A549 (cell line): Measurements from ENCODE around the gene NCOA1. TPM values are rescaled to one million over a fixed set of nuclear protein-coding genes. Genes with fewer than 3 reads are reported as not detected.

Experiments
- ATAC-seq, 2 experiments: fragments of 200-7000 bp in 1 of 2; fragments of >200 bp in 1 of 2; cut with Nextera tagmentation in 1 of 2; cut with Tn5 transposase in 1 of 2; 3 replicates each; pipeline versions ENCODE4 v1.8.0 to v1.9.1; 2018 to 2020; ENCODE audit warnings: mild to moderate bottlenecking in 1 of 2, moderate library complexity in 1 of 2
- CTCF ChIA-PET: fragments of 300-600 bp; sonication (Branson Sonifier 250); formaldehyde crosslinking; extraction: SDS; loops from one replicate; lab custom pipeline; 2021; ENCODE audit warnings: antibody characterized with exemption, inconsistent platforms; lab: Yijun Ruan, JAX
- POLR2A ChIA-PET: fragments of 350-600 bp; formaldehyde crosslinking; extraction: SDS; loops from one replicate; lab custom pipeline; 2021; ENCODE audit warnings: antibody characterized with exemption, inconsistent platforms; lab: Yijun Ruan, JAX
- DNase-seq, 2 experiments: peaks; one replicate each; pipeline versions ENCODE4 v3.0.0 to v3.0.0-alpha.2; 2011 to 2016; ENCODE audit warnings: low read depth in 1 of 2, low spot score in 1 of 2
- FAIRE-seq: peaks from 2 replicates; lab custom pipeline; 2011; peaks lifted over from hg19 to GRCh38; lab: Jason Lieb, UNC
- H3K27ac ChIP-seq, 2 experiments: fragments of >200 bp; sonication (Bioruptor Twin); formaldehyde crosslinking; 3 replicates each; pipeline ENCODE4 v1.5.1; 2016 to 2017
- H3K4me1 ChIP-seq: fragments of >200 bp; sonication (Bioruptor Twin); formaldehyde crosslinking; 3 replicates; pipeline ENCODE4 v1.6.1; 2016
- H3K4me2 ChIP-seq: fragments of >200 bp; sonication (Bioruptor Twin); formaldehyde crosslinking; 3 replicates; pipeline ENCODE4 v1.6.1; 2016
- H3K4me3 ChIP-seq: fragments of >200 bp; sonication (Bioruptor Twin); formaldehyde crosslinking; 3 replicates; pipeline ENCODE4 v1.5.1; 2016
- H3K9me3 ChIP-seq: fragments of >200 bp; sonication (Bioruptor Twin); formaldehyde crosslinking; 3 replicates; pipeline ENCODE4 v1.6.1; 2016
- CBX2 ChIP-seq: fragments of 200-600 bp; sonication (generic); IDR thresholded peaks from 2 replicates; pipeline ENCODE4 v1.6.1; 2016; ENCODE audit warnings: low read depth, mild to moderate bottlenecking, borderline replicate concordance
- CEBPB ChIP-seq, 2 experiments: fragments of >200 bp in 1 of 2; sonication (Bioruptor Twin) in 1 of 2; formaldehyde crosslinking in 1 of 2; IDR thresholded peaks; 2 replicates each; pipeline ENCODE4 v1.6.1; 2012 to 2016
- CHD2 ChIP-seq: fragments of 150-350 bp; IDR thresholded peaks from 2 replicates; pipeline ENCODE4 v1.6.1; 2014; ENCODE audit warnings: low read length; ENCODE audit not compliant: partially characterized antibody
- CHD4 ChIP-seq: fragments of 200-600 bp; sonication (generic); IDR thresholded peaks from 2 replicates; pipeline ENCODE4 v1.6.1; 2016; ENCODE audit warnings: antibody characterized with exemption, mild to moderate bottlenecking, borderline replicate concordance
- EHF ChIP-seq: fragments of 250-450 bp; sonication (Bioruptor Pico); IDR thresholded peaks from 2 replicates; pipeline ENCODE4 v1.5.0; 2020; ENCODE audit warnings: mild to moderate bottlenecking
- EP300 ChIP-seq, 2 experiments: fragments of >200 bp; sonication (Bioruptor Twin); formaldehyde crosslinking; IDR thresholded peaks; 2 replicates in 1 of 2; 3 replicates in 1 of 2; pipeline ENCODE4 v1.6.1; 2016 to 2017
- ESRRA ChIP-seq: fragments of 150-350 bp; IDR thresholded peaks from 2 replicates; pipeline ENCODE4 v1.6.1; 2014; ENCODE audit warnings: mild to moderate bottlenecking, low read length, borderline replicate concordance
- GATA3 ChIP-seq: IDR thresholded peaks from 2 replicates; pipeline ENCODE4 v1.6.1; 2012; ENCODE audit warnings: borderline replicate concordance
- HOXA7 ChIP-seq: fragments of 250-450 bp; sonication (Bioruptor Pico); IDR thresholded peaks from 2 replicates; pipeline ENCODE4 v1.5.0; 2020; ENCODE audit warnings: mild to moderate bottlenecking, moderate library complexity
- HOXB13 ChIP-seq: fragments of 250-450 bp; sonication (Bioruptor Pico); IDR thresholded peaks from 2 replicates; pipeline ENCODE4 v1.5.0; 2020; ENCODE audit warnings: low read depth, mild to moderate bottlenecking, moderate library complexity
- HOXB5 ChIP-seq: fragments of 250-450 bp; sonication (Bioruptor Pico); IDR thresholded peaks from 2 replicates; pipeline ENCODE4 v1.5.0; 2020; ENCODE audit warnings: mild to moderate bottlenecking, moderate library complexity
- JUN ChIP-seq, 2 experiments: fragments of >200 bp; sonication (Bioruptor Twin); formaldehyde crosslinking; IDR thresholded peaks; 2 replicates in 1 of 2; 3 replicates in 1 of 2; pipeline ENCODE4 v1.6.1; 2016 to 2017
- JUNB ChIP-seq: fragments of >200 bp; sonication (Bioruptor Twin); formaldehyde crosslinking; IDR thresholded peaks from 2 replicates; pipeline ENCODE4 v1.6.1; 2016
- KDM5A ChIP-seq: fragments of 200-600 bp; sonication (generic); IDR thresholded peaks from 2 replicates; pipeline ENCODE4 v1.6.1; 2016; ENCODE audit warnings: antibody characterized with exemption, mild to moderate bottlenecking
- MYC ChIP-seq: IDR thresholded peaks from 2 replicates; pipeline ENCODE4 v1.6.1; 2012; ENCODE audit warnings: mild to moderate bottlenecking, inconsistent platforms, low read length, improper control_type of control experiment, borderline replicate concordance
- NFE2L2 ChIP-seq: fragments of 150-350 bp; conservative IDR thresholded peaks from 2 replicates; pipeline ENCODE4 v1.6.1; 2014; ENCODE audit warnings: low read length
- NPAS2 ChIP-seq: fragments of 250-450 bp; sonication (Bioruptor Pico); IDR thresholded peaks from 2 replicates; pipeline ENCODE4 v1.8.0; 2022; ENCODE audit warnings: mild to moderate bottlenecking, moderate library complexity, borderline replicate concordance
- PHF8 ChIP-seq: fragments of 200-600 bp; sonication (generic); IDR thresholded peaks from 2 replicates; pipeline ENCODE4 v1.6.1; 2016; ENCODE audit warnings: low read depth, mild to moderate bottlenecking, antibody characterized with exemption, moderate library complexity, borderline replicate concordance
- POLR2A ChIP-seq: IDR thresholded peaks from 2 replicates; pipeline ENCODE4 v1.6.1; 2012; ENCODE audit warnings: mild to moderate bottlenecking, low read length
- RARB ChIP-seq: fragments of 250-450 bp; sonication (Bioruptor Pico); IDR thresholded peaks from 2 replicates; pipeline ENCODE4 v1.8.0; 2021; ENCODE audit warnings: mild to moderate bottlenecking, moderate library complexity
- RCOR1 ChIP-seq: fragments of 150-350 bp; IDR thresholded peaks from 2 replicates; pipeline ENCODE4 v1.6.1; 2014; ENCODE audit warnings: antibody characterized with exemption, low read length, low read depth
- RNF2 ChIP-seq: fragments of 200-600 bp; sonication (generic); IDR thresholded peaks from 2 replicates; pipeline ENCODE4 v1.6.1; 2016; ENCODE audit warnings: low read depth, mild to moderate bottlenecking, antibody characterized with exemption, moderate library complexity, borderline replicate concordance
- TP53 ChIP-seq: fragments of 250-450 bp; sonication (Bioruptor Pico); IDR thresholded peaks from 2 replicates; pipeline ENCODE4 v1.5.0; 2021; ENCODE audit warnings: mild to moderate bottlenecking, moderate library complexity
- ZNF302 ChIP-seq: fragments of 250-450 bp; sonication (Bioruptor Pico); IDR thresholded peaks from 2 replicates; pipeline ENCODE4 v1.9.0; 2021; ENCODE audit warnings: inconsistent platforms, mild to moderate bottlenecking, moderate library complexity
- whole genome bisulfite sequencing: methylation state at CpG from one replicate; pipeline ENCODE4 v1.1.6; 2017; ENCODE audit errors: missing lambda C conversion rate; 5-methylcytosine and 5-hydroxymethylcytosine counted together
- polyA plus RNA-seq, 4 experiments: library from polyadenylated mRNA; depleted of rRNA in 3 of 4; stranded (reverse); fragments of >200 nt; fragmentation: RNase III in 1 of 4; extraction: RNeasy Plus Mini Kit Qiagen cat#74134 plus additional on column Dnase treatment in 1 of 4; gene quantifications; 2 replicates in 3 of 4; 3 replicates in 1 of 4; pipeline ENCODE4 v1.2.3, GENCODE V29; 2011 to 2017
- TF ChIP-seq, protein P1 (sequence below): IDR thresholded peaks from 2 replicates; pipeline ENCODE4 v1.6.1; 2012
- TF ChIP-seq, protein P2 (sequence below): fragments of 150-350 bp; IDR thresholded peaks from 2 replicates; pipeline ENCODE4 v1.6.1; 2014; ENCODE audit warnings: low read depth, mild to moderate bottlenecking, low read length
- TF ChIP-seq, protein P3 (sequence below): fragments of 450-650 bp; IDR thresholded peaks from 2 replicates; pipeline ENCODE4 v1.6.1; 2014; ENCODE audit warnings: antibody characterized with exemption
- TF ChIP-seq, protein P4 (sequence below): IDR thresholded peaks from 2 replicates; pipeline ENCODE4 v1.6.1; 2012
- TF ChIP-seq, protein P5 (sequence below): fragments of 250-450 bp; sonication (Bioruptor Pico); IDR thresholded peaks from 2 replicates; pipeline ENCODE4 v1.5.0; 2021; ENCODE audit warnings: mild to moderate bottlenecking, moderate library complexity, borderline replicate concordance
- TF ChIP-seq, protein P6 (sequence below): fragments of >200 bp; sonication (Bioruptor Twin); formaldehyde crosslinking; IDR thresholded peaks from 2 replicates; pipeline ENCODE4 v1.6.1; 2016

Gene NCOA1
- polyA plus RNA-seq, 2 of the 4 experiments (the other 2 are of a cell fraction), result 7.6 to 29.9 TPM

DNA sequence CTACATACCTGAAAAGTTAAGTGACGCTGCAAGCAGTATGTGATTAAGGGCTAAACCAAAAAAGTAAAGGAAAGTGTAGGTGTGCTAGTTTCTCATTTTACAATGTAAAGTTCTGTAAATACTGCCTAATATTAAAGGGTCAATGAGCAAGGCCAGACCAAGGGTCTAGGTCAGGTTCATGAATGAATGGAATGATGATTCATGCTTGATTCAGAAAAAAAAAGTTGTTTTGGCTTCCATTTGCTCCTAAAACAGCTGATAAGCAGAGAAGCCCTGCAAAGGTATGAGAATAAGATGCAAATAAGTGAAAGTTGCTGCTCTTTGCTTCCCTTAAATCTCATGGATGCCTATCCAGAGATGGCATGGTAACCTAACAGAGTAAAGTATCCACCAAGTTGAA lies 240.9 kb downstream of the NCOA1 start (continued):
- TF ChIP-seq HOXB13, result no peak
- TF ChIP-seq GATA3, result no peak
- TF ChIP-seq ZNF302, result no peak
- TF ChIP-seq, protein P1, sequence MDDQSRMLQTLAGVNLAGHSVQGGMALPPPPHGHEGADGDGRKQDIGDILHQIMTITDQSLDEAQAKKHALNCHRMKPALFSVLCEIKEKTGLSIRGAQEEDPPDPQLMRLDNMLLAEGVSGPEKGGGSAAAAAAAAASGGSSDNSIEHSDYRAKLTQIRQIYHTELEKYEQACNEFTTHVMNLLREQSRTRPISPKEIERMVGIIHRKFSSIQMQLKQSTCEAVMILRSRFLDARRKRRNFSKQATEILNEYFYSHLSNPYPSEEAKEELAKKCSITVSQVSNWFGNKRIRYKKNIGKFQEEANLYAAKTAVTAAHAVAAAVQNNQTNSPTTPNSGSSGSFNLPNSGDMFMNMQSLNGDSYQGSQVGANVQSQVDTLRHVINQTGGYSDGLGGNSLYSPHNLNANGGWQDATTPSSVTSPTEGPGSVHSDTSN, result no peak
- no peak for TF ChIP-seq RCOR1

DNA sequence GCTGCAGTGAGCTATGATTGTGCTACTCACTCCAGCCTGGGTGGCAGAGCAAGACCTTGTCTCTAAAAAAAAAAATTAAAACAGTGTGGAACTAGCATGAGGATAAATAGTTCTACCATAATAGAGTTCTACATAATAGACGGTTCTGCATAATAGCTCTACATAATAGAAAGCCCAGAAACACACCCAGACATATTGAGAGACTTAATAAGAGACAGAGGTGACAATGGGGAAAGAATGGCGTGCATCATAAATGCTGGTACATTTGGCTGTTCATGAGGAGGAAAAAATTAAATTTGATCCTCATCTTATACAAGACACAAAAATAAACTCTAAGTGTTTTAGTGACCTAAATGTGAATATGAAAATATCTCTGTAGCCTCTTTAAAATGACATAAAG lies 243.7 kb downstream of the NCOA1 start:
- WGBS, result 93% methylated on average over 2 of the region's 2 CpGs
- peak; percentile 23 for FAIRE-seq
- POLR2A ChIA-PET, result no interaction called here

DNA sequence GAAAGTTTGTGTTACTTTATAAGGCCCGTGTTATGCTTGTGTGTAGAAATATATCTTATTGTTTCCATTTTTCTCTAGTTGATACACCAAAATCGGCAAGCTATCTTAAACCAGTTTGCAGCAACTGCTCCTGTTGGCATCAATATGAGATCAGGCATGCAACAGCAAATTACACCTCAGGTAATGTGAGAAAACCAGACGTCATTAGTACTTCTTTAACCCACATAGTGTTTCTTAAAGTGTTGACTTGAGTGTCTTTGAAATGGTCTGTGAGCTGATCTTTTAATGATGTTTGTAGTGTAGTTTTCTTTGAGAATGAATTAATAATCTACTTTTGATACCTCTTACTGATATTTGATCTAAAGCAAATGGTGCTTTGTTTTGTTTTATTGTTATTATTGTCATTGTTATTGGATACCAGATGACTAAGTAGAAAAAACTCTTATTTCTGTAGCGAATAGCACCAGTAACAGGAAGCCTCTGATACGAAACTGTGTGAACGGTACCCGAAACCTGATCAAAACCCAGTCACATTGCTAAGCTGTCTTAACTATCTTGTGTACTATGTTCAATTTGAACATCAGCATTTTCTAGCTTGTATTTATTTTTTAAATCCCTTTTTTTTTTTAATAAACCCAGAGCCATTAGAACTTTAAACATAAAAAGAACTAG lies 248.4 kb downstream of the NCOA1 start:
- no peak overlapping the region for H3K27ac ChIP-seq
- ATAC-seq (no peak), FAIRE-seq (peak; percentile 59)
- H3K9me3 ChIP-seq, result no peaks in the 10 kb centered on the region
- no peaks in the 10 kb centered on the region for H3K4me1 ChIP-seq
- TF ChIP-seq ESRRA (no peak), CBX2 (no peak), HOXA7 (CRISPR knock-in tag) (no peak), CHD4 (no peak), PHF8 (no peak), NPAS2 (CRISPR knock-in tag) (no peak), CEBPB (IDR thresholded peaks at IDR 0.05) (no peak), JUN (IDR thresholded peaks at IDR 0.05) (no peak), GATA3 (no peak), TP53 (CRISPR knock-in tag) (no peak)
- TF ChIP-seq, protein P2, sequence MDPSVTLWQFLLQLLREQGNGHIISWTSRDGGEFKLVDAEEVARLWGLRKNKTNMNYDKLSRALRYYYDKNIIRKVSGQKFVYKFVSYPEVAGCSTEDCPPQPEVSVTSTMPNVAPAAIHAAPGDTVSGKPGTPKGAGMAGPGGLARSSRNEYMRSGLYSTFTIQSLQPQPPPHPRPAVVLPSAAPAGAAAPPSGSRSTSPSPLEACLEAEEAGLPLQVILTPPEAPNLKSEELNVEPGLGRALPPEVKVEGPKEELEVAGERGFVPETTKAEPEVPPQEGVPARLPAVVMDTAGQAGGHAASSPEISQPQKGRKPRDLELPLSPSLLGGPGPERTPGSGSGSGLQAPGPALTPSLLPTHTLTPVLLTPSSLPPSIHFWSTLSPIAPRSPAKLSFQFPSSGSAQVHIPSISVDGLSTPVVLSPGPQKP, result no peak
- TF ChIP-seq, all 56 proteins: peak for 0
- Histone ChIP-seq H3K4me3 (no peak overlapping the region), H3K4me2 (no peak overlapping the region)
- ChIA-PET CTCF (interaction anchor here (0.6 to 0.9 kb wide), 2 partner anchors 88 to 408 kb away, joined by 3 read pairs; no protein-coding TSS in a partner anchor), POLR2A (no interaction called here)
- DNase-seq, result no peak
- WGBS, result 87% methylated on average over 7 of the region's 7 CpGs

More for the DNA sequence above, 243.7 kb downstream of the NCOA1 start:
- ATAC-seq (no peak), DNase-seq (no peak)
- TF ChIP-seq, protein P3, sequence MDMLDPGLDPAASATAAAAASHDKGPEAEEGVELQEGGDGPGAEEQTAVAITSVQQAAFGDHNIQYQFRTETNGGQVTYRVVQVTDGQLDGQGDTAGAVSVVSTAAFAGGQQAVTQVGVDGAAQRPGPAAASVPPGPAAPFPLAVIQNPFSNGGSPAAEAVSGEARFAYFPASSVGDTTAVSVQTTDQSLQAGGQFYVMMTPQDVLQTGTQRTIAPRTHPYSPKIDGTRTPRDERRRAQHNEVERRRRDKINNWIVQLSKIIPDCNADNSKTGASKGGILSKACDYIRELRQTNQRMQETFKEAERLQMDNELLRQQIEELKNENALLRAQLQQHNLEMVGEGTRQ, result no peak
- TF ChIP-seq MYC (no peak), EP300 (IDR thresholded peaks at IDR 0.05) (no peak), KDM5A (no peak), HOXB5 (CRISPR knock-in tag) (no peak), NFE2L2 (no peak), CHD2 (no peak), JUNB (no peak), RCOR1 (no peak), RARB (CRISPR knock-in tag) (no peak), EHF (CRISPR knock-in tag) (no peak), RNF2 (no peak), POLR2A (no peak)
- TF ChIP-seq, protein P4, sequence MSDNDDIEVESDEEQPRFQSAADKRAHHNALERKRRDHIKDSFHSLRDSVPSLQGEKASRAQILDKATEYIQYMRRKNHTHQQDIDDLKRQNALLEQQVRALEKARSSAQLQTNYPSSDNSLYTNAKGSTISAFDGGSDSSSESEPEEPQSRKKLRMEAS, result no peak
- TF ChIP-seq, protein P2, result no peak
- TF ChIP-seq, protein P5, sequence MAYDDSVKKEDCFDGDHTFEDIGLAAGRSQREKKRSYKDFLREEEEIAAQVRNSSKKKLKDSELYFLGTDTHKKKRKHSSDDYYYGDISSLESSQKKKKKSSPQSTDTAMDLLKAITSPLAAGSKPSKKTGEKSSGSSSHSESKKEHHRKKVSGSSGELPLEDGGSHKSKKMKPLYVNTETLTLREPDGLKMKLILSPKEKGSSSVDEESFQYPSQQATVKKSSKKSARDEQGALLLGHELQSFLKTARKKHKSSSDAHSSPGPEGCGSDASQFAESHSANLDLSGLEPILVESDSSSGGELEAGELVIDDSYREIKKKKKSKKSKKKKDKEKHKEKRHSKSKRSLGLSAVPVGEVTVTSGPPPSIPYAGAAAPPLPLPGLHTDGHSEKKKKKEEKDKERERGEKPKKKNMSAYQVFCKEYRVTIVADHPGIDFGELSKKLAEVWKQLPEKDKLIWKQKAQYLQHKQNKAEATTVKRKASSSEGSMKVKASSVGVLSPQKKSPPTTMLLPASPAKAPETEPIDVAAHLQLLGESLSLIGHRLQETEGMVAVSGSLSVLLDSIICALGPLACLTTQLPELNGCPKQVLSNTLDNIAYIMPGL (CRISPR knock-in tag), result no peak
- TF ChIP-seq, protein P6, sequence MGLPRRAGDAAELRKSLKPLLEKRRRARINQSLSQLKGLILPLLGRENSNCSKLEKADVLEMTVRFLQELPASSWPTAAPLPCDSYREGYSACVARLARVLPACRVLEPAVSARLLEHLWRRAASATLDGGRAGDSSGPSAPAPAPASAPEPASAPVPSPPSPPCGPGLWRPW, result no peak
- CTCF ChIA-PET, result no interaction called here
- Histone ChIP-seq H3K27ac (no peak overlapping the region), H3K4me3 (no peak overlapping the region), H3K9me3 (no peaks in the 10 kb centered on the region), H3K4me2 (no peak overlapping the region), H3K4me1 (0 out of 3 replicates have a peak, but pooled peaks cover 4% of the 10 kb centered on the region)
